Measurements from ENCODE around the gene SLC48A1.

Gene SLC48A1

GRCh38 chr12:47802312-47802711 lies 29.3 kb downstream of the SLC48A1 start:
- no peak for TF ChIP-seq CTCF (IDR thresholded peaks at IDR 0.05; ENCODE audit: control extremely low read depth, extremely low read depth, low read depth, missing control alignments)
- POLR2A ChIA-PET, result no interaction called here
- CTCF ChIA-PET, result interaction anchor here (0.6 to 31.1 kb wide), 13 partner anchors 10 to 172 kb away, joined by 3 to 685 read pairs (median 5); partner anchors contain the start of gene ENDOU
- no peak for DNase-seq (ENCODE audit: extremely low spot score)

GRCh38 chr12:47803191-47803875 lies 30.3 kb downstream of the SLC48A1 start:
- DNase-seq (ENCODE audit: extremely low spot score), result no peak
- CTCF ChIA-PET, result interaction anchor here (0.8 to 31.1 kb wide), 7 partner anchors 10 to 61 kb away, joined by 3 to 685 read pairs (median 11); no protein-coding TSS in a partner anchor
- no peak for TF ChIP-seq CTCF (IDR thresholded peaks at IDR 0.05; ENCODE audit: control extremely low read depth, extremely low read depth, low read depth, missing control alignments)
- POLR2A ChIA-PET, result no interaction called here

- no peak for TF ChIP-seq CTCF (IDR thresholded peaks at IDR 0.05; ENCODE audit: control extremely low read depth, extremely low read depth, low read depth, missing control alignments)
- ChIA-PET POLR2A (no interaction called here), CTCF (interaction anchor here (0.7 to 31.1 kb wide), 7 partner anchors 9 to 60 kb away, joined by 3 to 685 read pairs (median 4); no protein-coding TSS in a partner anchor)
These were observed 31.1 kb downstream of the SLC48A1 start for GRCh38 chr12:47804171-47804570.

GRCh38 chr12:47805417-47805816 lies 32.4 kb downstream of the SLC48A1 start:
- no peak for DNase-seq (ENCODE audit: extremely low spot score)
- ChIA-PET POLR2A (no interaction called here), CTCF (interaction anchor here (1.3 to 31.1 kb wide), 6 partner anchors 7 to 38 kb away, joined by 3 to 685 read pairs (median 20); partner anchors contain the start of gene HDAC7)
- TF ChIP-seq CTCF (IDR thresholded peaks at IDR 0.05; ENCODE audit: control extremely low read depth, extremely low read depth, low read depth, missing control alignments), result no peak

More at GRCh38 chr12:47804171-47804570, 31.1 kb downstream of the SLC48A1 start:
- no peak for DNase-seq (ENCODE audit: extremely low spot score)

- POLR2A ChIA-PET, result no interaction called here
- no peak for DNase-seq (ENCODE audit: extremely low spot score)
- TF ChIP-seq CTCF (IDR thresholded peaks at IDR 0.05; ENCODE audit: control extremely low read depth, extremely low read depth, low read depth, missing control alignments), result no peak
- CTCF ChIA-PET, result interaction anchor here (0.6 to 31.1 kb wide), 16 partner anchors 9 to 646 kb away, joined by 3 to 685 read pairs (median 6); partner anchors contain the start of genes HDAC7, RAPGEF3, SLC48A1 and TMEM106C
These were observed 34.3 kb downstream of the SLC48A1 start for GRCh38 chr12:47807338-47807737.

- ChIA-PET POLR2A (no interaction called here), CTCF (interaction anchor here (0.7 to 31.1 kb wide), 21 partner anchors 10 to 155 kb away, joined by 3 to 685 read pairs (median 5); partner anchors contain the start of genes HDAC7, RAPGEF3, SLC48A1 and TMEM106C)
- peak; percentile 62 for DNase-seq (ENCODE audit: extremely low spot score)
- no peak for TF ChIP-seq CTCF (IDR thresholded peaks at IDR 0.05; ENCODE audit: control extremely low read depth, extremely low read depth, low read depth, missing control alignments)
These were observed 35.0 kb downstream of the SLC48A1 start for GRCh38 chr12:47808050-47808449.

Measured in GM10248 (cell line).